EL (cell line): Measurements from ENCODE around the gene AEN.

Experiments used
- DNase-seq: peaks from one replicate; pipeline ENCODE4 v3.0.0-alpha.2; 2016

The AEN gene, protein sequence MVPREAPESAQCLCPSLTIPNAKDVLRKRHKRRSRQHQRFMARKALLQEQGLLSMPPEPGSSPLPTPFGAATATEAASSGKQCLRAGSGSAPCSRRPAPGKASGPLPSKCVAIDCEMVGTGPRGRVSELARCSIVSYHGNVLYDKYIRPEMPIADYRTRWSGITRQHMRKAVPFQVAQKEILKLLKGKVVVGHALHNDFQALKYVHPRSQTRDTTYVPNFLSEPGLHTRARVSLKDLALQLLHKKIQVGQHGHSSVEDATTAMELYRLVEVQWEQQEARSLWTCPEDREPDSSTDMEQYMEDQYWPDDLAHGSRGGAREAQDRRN

DNA sequence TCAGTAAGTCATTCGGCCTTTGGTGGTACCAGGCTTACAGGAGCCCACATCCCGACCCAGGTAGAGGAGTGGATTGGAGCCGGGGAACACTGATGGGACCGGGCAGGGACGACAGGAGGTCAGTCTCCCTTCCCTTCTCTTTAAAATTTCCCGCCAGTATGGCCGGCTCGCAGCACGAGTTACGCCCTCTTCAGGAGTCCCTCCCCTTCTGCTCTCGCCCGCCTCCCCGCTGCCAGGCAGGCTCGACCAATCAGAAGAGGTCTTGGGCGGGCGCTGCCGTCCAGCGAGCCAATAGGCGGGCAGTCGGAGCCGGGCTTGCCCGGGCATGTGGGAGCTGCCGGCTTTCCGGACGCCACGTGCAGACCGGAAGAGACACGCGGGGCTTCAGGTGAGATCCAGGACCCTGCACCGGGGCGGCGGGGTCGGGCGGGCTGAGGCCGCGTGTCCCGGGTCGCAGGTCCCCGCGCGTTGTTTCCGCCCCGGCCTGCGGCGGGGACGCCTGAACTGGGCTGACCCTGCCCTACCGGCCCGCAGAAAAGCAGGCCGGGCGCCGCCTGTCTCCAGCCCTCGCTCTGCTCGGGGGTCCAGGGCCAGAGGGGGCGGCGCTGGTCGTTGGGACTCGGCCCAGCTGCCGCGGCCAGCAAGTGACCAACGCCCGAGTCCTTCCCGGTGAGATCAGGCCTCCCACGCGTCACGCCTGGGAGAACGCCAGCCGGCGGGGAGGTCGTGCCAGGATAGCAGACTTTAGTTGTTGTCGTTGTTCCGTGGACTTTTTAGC lies at the start of gene AEN:
Gene AEN, plus strand, starts transcription at position 346 of the 778 bp plus-strand sequence. CDS start 4,870 bp downstream, outside the sequence.
- peak; percentile 95 for DNase-seq

DNA sequence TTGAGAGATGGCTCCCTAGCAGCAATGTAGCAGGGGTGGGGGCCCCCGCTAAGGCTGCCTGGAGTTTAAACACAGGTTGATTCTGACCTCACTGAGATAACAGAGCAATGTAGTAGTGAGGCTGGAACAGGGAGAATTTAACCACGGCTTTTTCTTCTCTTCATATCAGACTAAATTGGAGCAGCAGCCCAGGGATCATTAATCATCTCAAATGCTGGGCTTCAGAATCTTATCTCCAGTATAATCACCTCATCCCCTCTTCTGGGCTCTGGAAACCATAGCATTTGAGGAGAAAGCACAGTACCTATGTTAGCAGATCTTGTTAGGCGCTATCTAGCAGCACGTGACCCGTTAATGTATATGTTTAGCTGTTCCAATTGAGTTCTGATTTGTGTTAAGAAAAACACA lies 49.3 kb upstream of the AEN start:
- no peak for DNase-seq

DNA sequence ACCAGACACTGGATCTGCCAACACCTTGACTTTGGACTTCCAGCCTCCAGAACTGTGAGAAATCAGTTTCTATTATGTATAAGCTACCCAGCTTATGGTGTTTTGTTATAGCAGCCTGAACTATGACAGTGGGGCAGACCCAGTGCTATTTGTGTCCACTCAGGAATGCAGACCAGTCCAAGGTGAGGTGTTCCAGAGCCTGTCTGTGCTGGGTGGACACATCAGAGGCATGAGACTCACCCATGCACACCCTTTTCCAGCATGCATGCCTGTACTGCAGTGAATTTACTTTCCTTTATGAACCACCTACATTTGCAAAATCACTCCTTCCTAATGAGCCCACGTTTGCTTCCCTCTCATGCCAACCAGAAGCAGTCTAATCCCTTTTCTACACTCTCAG lies 47.1 kb upstream of the AEN start:
- no peak for DNase-seq

DNA sequence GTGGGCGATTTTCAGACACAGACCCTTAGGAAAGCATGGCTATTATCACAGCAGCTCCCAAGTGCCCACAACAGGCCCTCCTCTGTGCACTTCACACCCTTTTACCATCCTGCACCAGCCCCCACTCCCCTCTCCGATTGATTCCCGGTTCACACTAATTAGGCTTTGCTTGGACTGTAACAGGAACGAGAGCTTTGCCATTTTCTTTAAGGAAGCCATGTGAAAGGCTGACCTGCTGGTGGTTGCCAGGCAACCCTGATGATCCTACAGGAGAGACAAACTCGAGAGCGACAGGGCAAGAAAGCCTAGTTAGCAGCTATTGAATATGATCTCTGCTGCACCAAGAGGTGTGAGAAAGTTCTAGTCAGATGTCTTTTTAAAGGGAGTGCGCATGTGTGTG lies 46.5 kb upstream of the AEN start:
- DNase-seq: no peak

DNA sequence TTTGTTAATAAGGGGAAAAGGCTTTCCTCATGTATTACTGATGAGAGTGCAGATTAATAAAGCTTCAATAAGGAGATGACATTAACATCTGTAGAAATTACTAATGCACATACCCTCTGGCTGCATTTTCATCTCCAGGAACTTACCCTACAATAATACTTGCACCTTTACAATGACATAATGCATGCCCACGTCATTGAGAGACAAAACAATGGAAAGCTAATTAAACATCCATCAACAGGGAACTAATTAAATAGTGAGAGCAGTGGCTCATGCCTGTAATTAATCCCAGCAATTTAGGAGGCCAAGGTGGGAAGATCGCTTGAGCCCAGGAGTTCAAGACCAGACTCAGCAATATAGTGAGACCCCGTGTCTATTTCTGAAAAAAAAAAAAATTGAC lies 41.8 kb upstream of the AEN start:
- no peak for DNase-seq

DNA sequence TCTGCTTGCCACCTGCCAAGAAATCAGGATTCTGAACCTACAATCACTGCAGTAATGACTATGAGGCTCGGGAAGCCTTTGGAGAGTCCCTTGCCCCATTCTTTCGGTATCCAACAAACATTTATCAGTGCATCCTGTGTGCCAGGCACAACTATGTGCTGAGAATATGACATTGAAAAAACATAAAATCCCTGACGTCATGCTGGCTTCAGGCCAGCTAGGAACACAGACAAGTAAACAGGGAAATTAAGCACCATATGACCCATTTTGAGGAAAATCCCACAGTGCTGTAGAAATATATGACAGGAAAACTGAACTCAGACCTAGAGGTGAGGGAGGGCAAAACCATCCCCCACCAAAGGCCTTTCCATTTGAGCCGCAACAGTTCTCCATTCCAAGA lies 40.6 kb upstream of the AEN start:
- DNase-seq: no peak

DNA sequence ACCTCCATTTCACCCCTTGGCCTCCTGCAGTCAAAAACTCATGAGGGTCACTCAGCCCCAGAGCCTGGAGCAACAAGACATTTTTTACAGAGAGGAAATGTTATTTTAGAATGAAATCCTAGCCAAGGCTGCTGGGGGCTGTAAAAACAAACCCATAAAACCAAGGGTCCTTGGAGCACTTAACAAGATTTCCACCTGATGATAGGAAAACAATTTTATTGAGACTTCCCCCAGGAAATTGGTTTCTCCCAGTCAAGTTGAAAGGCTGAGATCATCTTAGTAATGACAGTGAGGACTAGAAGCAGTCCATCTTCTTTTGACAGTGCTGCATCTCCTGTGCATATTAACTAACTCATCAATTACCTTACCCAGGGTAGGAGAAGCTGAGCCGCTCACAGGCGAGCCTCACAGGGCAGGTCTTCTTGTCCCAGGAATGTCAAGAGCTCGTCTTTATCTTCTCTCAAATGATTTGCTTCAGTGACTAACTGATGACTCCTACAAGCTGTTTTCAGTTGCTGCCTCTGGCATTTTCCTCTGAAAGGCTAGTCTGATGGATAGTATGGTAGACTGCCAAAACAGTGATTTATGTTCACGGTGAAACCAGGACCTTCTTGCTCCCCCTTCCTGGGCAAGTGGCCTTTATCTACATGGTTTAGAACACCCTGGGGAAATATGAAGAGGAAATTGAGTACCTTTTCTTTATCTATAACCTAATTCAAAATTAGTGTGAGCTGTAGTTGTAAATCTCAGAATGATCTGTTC lies 34.6 kb upstream of the AEN start:
- DNase-seq: peak; percentile 60

DNA sequence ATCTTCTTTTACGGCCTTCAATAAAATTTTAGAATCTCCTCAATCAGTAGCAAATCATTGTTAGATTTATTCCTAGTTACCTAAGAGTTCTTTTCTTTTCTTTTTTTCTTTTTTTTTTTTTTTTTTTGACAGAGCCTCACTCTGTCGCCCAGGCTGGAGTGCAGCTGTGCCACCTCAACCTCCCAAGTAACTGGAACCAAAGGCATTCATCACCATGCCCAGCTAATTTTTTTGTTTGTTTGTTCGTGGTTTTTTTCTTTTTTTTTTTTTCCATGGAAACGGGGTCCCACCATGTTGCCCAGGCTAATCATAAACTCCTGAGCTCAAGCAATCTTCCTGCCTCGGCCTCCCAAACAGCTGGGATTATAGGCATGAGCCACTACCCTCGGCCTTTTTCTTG lies 30.4 kb upstream of the AEN start:
- no peak for DNase-seq

DNA sequence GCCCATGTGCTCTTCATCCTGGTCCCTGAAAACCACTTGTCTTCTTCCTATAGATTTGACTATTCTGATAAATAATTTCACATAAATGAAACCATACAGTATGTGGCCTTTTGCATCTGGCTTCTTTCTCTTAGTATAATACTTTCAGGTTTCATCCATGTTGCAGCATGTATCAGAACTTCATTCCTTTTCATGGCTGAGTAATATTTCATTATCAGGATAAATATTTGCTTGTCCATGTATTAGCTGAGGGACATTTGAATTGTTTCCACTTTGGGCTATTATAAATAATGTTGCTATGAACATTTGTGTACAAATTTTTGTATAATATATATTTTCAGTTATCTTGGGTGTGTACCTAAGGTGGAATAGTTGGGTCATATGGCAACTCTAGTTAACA lies 29.8 kb upstream of the AEN start:
- DNase-seq: no peak

DNA sequence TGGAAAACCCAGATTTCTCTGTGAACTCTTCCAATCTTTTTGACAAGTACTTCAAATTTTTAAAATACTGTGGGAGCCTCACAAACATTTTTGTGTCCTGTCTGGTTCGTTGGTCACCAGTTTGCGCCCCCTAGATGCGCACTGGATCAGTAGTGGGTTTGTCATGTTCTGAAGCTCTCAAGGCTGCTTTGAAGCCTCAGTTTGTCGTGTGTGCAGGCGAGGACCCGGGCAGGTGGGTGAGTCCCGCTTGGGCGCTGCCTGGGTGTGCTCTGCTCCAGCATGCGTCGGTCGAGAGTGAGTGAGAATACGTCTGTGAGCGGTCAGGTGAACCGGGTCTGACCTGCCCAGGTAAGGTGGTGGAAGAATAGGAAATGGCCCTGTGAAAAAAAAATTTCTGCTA lies 17.3 kb upstream of the AEN start:
- no peak for DNase-seq

DNA sequence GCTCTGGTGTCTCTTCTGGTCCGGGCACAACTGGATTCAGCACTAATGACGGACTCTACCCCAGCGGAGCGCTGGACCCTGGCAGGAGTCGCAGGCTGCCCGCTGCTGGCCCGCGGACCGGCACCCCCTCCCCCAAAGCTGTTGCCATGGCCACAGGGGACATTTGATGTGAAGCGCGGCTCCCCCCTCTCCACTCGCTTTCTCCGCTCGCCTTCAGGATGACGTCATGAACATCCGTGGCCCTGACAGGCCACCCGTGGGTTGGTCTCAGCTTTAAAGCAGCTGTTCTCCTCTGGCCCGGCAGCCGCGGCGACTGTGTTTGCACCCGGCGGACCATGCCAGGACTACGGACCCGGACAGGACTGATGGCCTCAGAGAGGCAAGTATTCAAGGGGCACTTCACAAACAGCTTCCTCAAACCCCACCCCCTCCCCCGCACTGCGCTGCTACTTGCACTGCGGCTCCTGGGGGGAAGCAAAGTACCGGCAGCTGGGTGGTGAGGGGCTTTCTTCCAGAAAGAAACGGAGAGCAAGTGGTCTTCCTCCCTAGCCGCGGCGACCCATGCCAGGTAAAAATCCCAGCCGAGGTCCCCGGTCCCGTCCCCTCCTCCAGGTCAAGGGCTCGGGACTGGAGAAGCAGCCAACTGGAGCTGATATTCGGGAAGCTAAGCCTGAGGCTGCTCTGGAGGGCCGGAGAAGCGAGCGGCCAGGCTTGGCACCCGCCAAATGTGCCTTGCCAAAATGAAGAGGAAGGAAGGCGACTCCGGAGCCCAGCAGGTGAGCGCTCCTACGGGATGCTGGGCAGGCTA lies 16.6 kb upstream of the AEN start:
- no peak for DNase-seq

DNA sequence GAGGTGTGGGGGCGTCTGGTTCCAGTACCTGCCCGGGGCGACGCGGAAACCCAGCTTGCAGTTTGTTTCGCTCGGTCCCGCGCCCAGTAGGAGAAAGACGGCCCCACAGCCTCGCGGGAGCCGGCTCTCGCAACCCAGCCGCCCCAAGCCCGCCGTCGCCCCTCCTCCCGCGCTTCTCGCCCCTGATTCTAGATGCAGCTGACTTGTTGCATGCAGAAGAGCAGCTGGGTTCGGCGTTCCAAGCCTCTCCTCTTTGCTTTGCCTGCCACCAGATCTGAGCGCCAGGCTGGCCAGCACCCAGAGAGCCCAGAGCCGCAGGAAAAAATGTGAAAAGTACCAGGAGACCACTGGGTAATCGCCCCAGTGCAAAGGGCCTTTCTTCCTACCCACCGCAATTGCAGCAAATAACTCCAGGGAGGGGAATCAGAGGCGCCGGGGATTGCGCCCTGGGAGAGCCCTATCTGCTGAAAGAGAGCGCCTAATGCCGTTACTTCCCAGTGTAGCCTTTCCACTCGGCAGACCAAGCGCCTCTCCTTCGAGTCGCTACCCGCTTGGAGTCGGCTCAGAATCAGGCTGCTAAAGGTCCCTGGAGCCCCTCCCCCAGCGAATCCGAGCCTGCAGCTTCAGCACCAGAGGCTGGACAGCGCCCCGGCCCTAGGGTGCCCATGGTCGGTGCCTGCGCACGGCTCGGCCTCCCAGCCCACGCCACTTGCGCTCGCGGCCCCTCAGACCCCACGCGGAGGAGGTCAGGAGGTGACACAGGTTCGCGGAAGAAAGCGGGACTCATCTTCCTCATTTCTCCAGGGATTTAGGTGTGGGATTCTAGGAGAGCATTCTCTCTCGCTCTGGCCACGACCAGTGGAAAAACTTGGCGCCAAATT lies 15.7 kb upstream of the AEN start:
- DNase-seq: peak; percentile 38

DNA sequence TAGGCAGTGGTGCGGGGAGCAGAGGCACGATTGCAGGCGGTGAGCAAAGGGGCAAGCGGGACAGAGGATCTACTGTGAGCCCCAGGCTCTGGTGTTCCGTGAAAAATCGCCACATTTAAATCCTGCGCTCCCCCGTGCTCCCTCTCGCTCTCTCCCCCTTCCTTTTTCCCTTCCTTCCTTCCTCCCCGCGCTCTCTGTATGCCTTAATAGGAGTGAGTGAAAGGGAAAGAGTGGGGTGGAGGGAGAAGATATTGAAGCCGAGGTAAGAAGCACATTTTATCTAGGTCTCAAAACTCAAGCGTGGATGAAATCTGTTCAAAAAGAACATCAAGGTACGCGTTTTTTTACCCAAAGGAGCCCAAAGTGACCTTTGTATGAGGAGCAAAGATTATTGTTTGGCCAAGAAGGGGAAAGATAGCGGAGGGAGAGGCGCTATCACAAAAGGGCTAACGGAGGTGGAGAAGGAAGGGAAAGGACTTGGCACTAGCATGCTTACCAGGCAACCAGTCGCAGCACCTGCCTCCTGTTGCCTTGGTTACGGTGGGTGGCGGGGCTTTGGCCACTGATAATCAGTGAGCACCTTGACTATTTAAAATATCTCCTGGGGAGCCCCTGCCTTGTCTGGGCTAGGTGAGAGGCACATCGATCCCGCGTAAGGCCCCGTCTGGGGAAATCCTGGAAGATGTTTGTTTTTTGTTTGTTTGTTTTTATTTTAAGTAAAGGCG lies 14.9 kb upstream of the AEN start:
- no peak for DNase-seq

DNA sequence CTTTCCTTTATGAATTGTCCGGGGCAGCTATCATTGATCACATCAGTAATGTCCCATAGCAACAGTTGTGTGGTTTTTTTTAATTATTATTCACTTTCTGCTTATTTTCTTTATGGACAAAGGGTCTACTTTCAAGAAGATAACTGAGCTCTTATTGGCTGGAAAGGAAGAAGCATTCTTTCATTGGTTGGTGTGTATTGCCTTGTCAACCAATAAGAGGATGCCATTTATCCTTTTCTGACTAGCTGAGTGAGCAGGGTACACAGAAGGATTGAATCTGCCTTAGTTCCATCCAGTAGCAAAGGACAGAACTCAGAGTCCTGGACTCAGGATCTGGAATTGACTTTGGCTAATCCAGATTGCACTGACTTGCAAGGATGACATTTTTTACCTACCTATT lies 13.2 kb upstream of the AEN start:
- no peak for DNase-seq

DNA sequence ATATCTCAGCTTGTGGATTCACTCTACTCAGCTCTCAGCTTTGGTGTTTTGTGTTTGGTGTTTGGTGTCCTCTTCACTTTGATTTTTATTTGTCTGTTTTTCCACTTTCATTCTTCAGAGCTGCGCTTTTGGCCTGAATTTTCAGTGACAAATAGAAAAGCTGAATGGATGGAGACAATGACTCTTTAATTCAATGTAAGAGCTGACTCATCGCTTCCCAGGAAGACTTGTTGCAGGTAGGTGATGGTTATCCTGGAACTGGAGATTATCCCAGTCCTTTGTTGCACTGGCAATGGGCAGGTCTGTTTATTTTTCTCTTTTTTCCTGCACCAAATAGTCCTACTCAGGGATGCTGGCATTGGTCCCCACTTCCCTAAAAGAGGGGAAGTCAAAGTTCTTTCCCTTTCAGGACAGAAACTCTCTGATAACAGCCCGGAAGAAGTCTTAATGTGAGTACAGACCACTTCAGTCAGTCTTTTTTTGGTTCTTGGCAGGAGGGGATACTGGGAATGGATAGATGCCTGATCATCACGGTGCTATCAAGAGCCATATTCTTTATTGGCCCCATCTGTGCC lies 12.4 kb upstream of the AEN start:
- DNase-seq: no peak

DNA sequence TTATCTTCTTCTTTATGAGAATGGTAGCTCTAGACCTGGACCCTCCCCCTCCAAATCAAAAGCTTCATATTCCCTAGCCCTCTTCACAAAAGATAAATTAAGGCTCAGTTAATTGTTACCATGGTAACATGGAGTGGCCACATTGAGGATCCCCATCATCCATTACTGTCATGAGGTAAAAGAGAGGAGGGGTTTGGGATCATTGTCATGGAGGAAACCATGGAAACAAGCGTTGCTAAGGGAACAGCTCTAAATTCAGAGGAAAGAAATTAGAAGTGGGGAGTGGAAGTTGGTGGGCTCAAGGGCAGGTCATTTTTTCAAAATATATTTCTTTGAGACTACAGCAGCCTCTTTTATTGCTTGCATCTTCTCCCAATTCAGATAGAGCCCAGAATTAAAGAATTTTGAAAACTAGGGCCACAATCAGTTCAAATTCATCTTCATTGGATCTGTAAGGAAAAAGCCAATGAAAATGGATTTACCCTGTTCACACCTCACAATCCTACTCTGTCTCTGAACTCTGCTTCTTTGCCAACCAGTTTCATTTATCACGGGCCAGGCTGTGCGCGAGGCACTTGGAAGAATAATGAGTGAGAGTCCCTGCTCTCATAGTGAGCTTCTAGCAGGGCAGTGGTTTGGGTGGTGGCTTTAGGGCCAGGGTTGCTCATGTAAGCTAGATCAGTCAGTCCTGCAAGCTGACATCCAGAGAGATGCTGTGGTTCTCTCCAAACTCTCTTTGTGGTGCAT lies 11.6 kb upstream of the AEN start:
- no peak for DNase-seq

DNA sequence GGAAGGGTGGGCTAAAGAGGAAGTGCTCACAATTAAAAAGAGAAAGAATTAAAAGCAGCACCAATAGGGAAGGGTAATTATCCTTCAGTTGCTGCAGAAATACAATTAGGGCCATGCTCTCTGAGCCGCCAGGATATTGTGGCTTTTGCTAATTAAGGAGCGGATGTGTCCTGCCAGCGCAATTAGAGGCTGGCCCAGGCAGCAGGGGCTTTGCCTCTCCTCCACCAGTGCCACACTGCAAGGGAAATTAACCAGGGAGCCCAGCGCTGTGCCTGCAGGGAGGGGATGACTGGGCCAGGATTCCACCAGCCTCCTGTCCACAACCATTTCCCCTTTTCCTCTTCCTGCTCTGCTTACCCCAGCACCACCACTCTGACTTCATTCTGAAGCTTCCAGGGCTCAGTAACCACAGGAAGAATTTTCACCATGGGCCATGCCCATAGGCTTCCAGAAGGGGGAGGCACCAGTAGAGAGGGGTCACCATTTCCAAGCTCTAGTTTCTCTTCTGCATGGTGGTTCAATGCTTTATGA lies 10.4 kb upstream of the AEN start:
- DNase-seq: peak; percentile 72

DNA sequence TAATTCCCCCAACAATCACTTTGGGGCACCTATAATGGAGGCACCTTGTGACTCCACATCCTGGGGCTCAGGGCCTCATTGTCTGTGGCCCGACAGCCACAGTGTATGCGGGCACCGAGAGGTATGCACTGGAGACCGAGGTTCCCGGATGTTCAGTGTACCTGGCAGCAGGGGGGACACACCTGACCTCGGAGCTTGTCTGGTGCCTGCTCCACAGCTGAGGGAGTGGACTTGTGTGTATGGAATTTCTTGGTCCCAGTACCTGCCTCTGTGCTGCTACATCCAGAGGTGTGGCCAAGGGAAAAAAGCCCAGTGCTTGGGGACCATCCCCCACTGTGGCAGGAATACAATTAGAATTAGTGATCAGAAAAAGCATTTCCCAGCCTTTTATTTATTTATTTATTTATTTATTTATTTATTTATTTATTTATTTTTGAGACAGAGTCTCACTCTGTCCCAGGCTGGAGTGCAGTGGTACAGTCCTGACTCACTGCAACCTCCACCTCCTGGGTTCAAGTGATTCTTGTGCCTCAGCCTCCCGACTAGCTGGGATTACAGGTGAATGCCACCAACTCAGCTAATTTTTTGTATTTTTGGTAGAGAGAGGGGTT lies 8.8 kb upstream of the AEN start:
- DNase-seq: no peak
